22Rv1 (cell line): ENCODE data around the gene MOCS3.

Experiments used
- ZFX ChIP-seq: fragments of 450-650 bp; IDR thresholded peaks from 2 replicates; pipeline ENCODE4 v1.6.1; 2017; ENCODE audit warnings: antibody characterized with exemption, borderline replicate concordance
- TF ChIP-seq, protein P1 (sequence below): fragments of 450-650 bp; IDR thresholded peaks from 2 replicates; pipeline ENCODE4 v1.5.1; 2017; ENCODE audit warnings: mild to moderate bottlenecking

DNA sequence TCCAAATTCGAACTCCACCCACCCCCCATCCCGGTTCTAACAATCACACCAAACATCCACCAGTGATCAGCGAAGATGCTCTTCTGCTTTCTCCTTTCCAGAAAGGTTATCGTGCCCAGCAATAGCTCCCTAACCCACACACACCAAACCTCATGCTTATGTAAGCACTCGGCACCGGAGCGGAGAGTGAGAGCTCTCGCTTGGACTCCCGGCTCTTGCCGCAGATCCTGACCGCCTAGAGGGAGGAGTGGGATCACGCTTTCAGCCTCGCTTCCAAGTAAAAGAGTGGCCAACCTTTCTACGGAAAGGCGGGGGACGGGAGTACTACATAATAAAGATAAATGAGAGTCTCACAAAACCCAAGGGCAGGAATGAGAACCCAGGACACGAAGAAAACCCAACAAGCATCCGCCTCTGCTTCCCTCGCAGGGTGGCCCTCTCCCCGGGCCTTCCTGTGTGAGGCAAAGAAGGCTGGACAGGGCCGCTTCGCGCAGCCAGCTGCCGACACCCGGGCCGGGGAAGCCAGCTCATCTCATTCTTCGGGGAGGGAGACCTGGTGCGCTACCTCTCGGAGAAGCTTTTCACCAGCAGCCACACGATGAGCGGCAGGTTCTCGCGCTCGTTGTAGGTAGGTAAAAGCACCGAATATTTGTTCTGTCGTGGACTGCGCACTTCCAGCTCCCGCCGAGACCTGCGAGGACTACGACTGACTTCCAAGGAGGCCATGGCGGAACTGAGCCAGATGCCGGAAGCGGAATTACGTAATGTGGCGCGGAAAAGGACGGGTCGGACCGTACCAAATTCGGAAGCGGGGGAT, 612 bp upstream of the MOCS3 start, which contains the start of gene DPM1:
- TF ChIP-seq, protein P1, sequence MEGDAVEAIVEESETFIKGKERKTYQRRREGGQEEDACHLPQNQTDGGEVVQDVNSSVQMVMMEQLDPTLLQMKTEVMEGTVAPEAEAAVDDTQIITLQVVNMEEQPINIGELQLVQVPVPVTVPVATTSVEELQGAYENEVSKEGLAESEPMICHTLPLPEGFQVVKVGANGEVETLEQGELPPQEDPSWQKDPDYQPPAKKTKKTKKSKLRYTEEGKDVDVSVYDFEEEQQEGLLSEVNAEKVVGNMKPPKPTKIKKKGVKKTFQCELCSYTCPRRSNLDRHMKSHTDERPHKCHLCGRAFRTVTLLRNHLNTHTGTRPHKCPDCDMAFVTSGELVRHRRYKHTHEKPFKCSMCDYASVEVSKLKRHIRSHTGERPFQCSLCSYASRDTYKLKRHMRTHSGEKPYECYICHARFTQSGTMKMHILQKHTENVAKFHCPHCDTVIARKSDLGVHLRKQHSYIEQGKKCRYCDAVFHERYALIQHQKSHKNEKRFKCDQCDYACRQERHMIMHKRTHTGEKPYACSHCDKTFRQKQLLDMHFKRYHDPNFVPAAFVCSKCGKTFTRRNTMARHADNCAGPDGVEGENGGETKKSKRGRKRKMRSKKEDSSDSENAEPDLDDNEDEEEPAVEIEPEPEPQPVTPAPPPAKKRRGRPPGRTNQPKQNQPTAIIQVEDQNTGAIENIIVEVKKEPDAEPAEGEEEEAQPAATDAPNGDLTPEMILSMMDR: no peak
- TF ChIP-seq ZFX: no peak
